Calu3 (cell line): ENCODE measurements around the gene CYP11A1. TPM values are rescaled to one million over a fixed set of nuclear protein-coding genes. Genes with fewer than 3 reads are reported as not detected.

Experiments
- BruUV-seq: library from RNA; stranded (reverse); fragments of 400-500 nt; replicated peaks from 2 replicates; lab custom pipeline; 2021; lab: Mats Ljungman, UMichigan
- CTCF ChIA-PET: fragments of 300-600 bp; sonication (Branson Sonifier 250); formaldehyde crosslinking; loops from one replicate; lab custom pipeline; 2022; ENCODE audit warnings: antibody characterized with exemption; lab: Charles Lee
- DNase-seq: peaks from one replicate; pipeline ENCODE4 v3.0.0; 2022
- H3K27ac Mint-ChIP-seq: one replicate; pipeline ENCODE4 v1.8.0; 2022; ENCODE audit warnings: mixed read lengths; ENCODE audit not compliant: unreplicated experiment
- H3K27me3 Mint-ChIP-seq: one replicate; pipeline ENCODE4 v1.8.0; 2022; ENCODE audit warnings: mixed read lengths; ENCODE audit not compliant: unreplicated experiment
- H3K36me3 Mint-ChIP-seq: one replicate; pipeline ENCODE4 v1.8.0; 2022; ENCODE audit warnings: mild to moderate bottlenecking, moderate library complexity, mixed read lengths; ENCODE audit not compliant: insufficient read depth, unreplicated experiment
- H3K4me1 Mint-ChIP-seq: one replicate; pipeline ENCODE4 v1.8.0; 2022; ENCODE audit warnings: mild to moderate bottlenecking, low read depth, mixed read lengths; ENCODE audit not compliant: unreplicated experiment
- H3K4me3 Mint-ChIP-seq: one replicate; pipeline ENCODE4 v1.8.0; 2022; ENCODE audit warnings: mild to moderate bottlenecking, low read depth, moderate library complexity, mixed read lengths; ENCODE audit not compliant: unreplicated experiment
- H3K9me3 Mint-ChIP-seq: one replicate; pipeline ENCODE4 v1.8.0; 2022; ENCODE audit warnings: low read depth, mixed read lengths; ENCODE audit not compliant: unreplicated experiment
- CTCF ChIP-seq: fragments of 200-600 bp; IDR thresholded peaks from one replicate; pipeline ENCODE4 v1.8.0; 2022; ENCODE audit warnings: antibody characterized with exemption; ENCODE audit not compliant: unreplicated experiment
- intact Hi-C: fragments of 100-400 bp; cut with micrococcal nuclease; formaldehyde crosslinking; loops from one replicate; pipeline ENCODE4 v1.10.0; 2022; ENCODE audit not compliant: unreplicated experiment
- total RNA-seq: library from RNA; stranded (reverse); gene quantifications from 2 replicates; pipeline ENCODE4 v1.2.3, GENCODE V29; 2022

CYP11A1 gene
- total RNA-seq, 1 experiment from 2014 or later, result not detected

GRCh38 chr15:74300057-74300795 is 67.2 kb downstream of the CYP11A1 start:
- DNase-seq, result no peak
- Mint-ChIP-seq H3K27me3 (peaks cover 92% of the 10 kb centered on the region), H3K9me3 (no peaks in the 10 kb centered on the region), H3K27ac (no peak overlapping the region), H3K4me3 (no peak overlapping the region), H3K4me1 (peaks cover 8% of the 10 kb centered on the region), H3K36me3 (no peaks in the 10 kb centered on the region)
- no TSS peak for BruUV-seq
- no peak for TF ChIP-seq CTCF
- intact Hi-C loops, result no loop called here
- CTCF ChIA-PET, result interaction anchor here (1.1 kb wide), 1 partner anchor 251 kb away, joined by 6 read pairs; no protein-coding TSS in a partner anchor

- BruUV-seq, result no TSS peak
- H3K4me1 Mint-ChIP-seq, result peaks cover 5% of the 10 kb centered on the region
- CTCF ChIA-PET, result interaction anchor here (0.7 to 2.0 kb wide), 4 partner anchors 10 to 52 kb away, joined by 3 to 4 read pairs (median 3); no protein-coding TSS in a partner anchor
- TF ChIP-seq CTCF, result no peak
- no peak for DNase-seq
- H3K36me3 Mint-ChIP-seq, result no peaks in the 10 kb centered on the region
- no peaks in the 10 kb centered on the region for H3K9me3 Mint-ChIP-seq
- peaks cover 91% of the 10 kb centered on the region for H3K27me3 Mint-ChIP-seq
- intact Hi-C loops, result no loop called here
- H3K4me3 Mint-ChIP-seq, result no peak overlapping the region
- H3K27ac Mint-ChIP-seq, result no peak overlapping the region
Observed at GRCh38 chr15:74297887-74298286, 69.6 kb downstream of the CYP11A1 start.

GRCh38 chr15:74295800-74296199 is 71.6 kb downstream of the CYP11A1 start:
- no TSS peak for BruUV-seq
- intact Hi-C loops, result no loop called here
- CTCF ChIA-PET, result interaction anchor here (0.6 to 2.0 kb wide), 3 partner anchors 12 to 1938 kb away, joined by 3 to 4 read pairs (median 3); no protein-coding TSS in a partner anchor
- Mint-ChIP-seq H3K27me3 (peaks cover 87% of the 10 kb centered on the region), H3K36me3 (no peaks in the 10 kb centered on the region), H3K4me3 (no peak overlapping the region), H3K9me3 (no peaks in the 10 kb centered on the region), H3K27ac (no peak overlapping the region), H3K4me1 (no peaks in the 10 kb centered on the region)
- no peak for TF ChIP-seq CTCF
- peak; percentile 35 for DNase-seq

DNA sequence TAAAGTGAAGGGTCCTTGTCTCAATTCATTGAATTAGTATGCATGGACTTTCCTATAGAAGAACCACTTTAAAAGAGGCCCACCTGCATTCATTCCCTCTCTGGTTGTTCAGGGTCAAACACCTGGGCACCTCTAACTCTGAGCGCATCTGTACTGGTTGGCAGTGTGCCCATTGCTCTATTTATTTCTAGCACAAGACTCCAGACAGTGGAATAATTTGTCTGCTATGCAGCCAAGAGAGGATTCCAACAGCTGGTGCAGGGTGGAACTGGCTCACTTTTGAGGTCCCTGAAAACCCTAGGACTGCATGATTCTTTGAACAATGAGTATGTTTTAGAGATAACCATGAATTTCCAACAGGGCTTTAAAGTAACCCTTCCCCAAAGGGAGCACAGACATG is 73.4 kb downstream of the CYP11A1 start:
- Mint-ChIP-seq H3K4me1 (no peaks in the 10 kb centered on the region), H3K27ac (no peak overlapping the region), H3K36me3 (no peaks in the 10 kb centered on the region), H3K9me3 (no peaks in the 10 kb centered on the region), H3K4me3 (no peak overlapping the region), H3K27me3 (peaks cover 87% of the 10 kb centered on the region)
- DNase-seq, result no peak
- CTCF ChIA-PET, result interaction anchor here (1.3 kb wide), 1 partner anchor 14 kb away, joined by 5 read pairs; no protein-coding TSS in a partner anchor
- intact Hi-C loops, result loop anchor here (5.0 kb wide), 2 partner anchors 47 to 92 kb away; partner anchors contain the start of gene STRA6
- TF ChIP-seq CTCF, result no peak
- BruUV-seq, result no TSS peak
